Activated naive CD8-positive, alpha-beta T cell treated with anti-CD3 and anti-CD28 coated beads, Interleukin-2, amount 50 U/mL, for 16 hours (primary cell): ENCODE results near the gene TPRA1.
"Not testable (repeated sequence)": the region's sequence is repeated elsewhere in the genome, so short reads cannot be mapped to it uniquely, and the experiment has no call there.

Experiments
- DNase-seq: peaks from one replicate; pipeline ENCODE4 v3.0.0-alpha.2; 2020; ENCODE audit warnings: low read depth, low spot score

TPRA1 gene

GRCh38 chr3:127616836-127617605, 26.5 kb upstream of the TPRA1 start:
- no peak for DNase-seq

GRCh38 chr3:127615631-127616305, 25.2 kb upstream of the TPRA1 start:
- no peak for DNase-seq

- DNase-seq, result no peak
Observed at GRCh38 chr3:127614928-127615589, 24.5 kb upstream of the TPRA1 start.

- no peak for DNase-seq
Observed at GRCh38 chr3:127613406-127613805, 22.9 kb upstream of the TPRA1 start.

GRCh38 chr3:127612966-127613365, 22.4 kb upstream of the TPRA1 start:
- DNase-seq, result no peak

- no peak for DNase-seq
Observed at GRCh38 chr3:127611251-127611650, 20.7 kb upstream of the TPRA1 start.

- DNase-seq, result no peak
Observed at GRCh38 chr3:127610105-127610504, 19.6 kb upstream of the TPRA1 start.

GRCh38 chr3:127608362-127608718, 17.8 kb upstream of the TPRA1 start:
- DNase-seq, result no peak

GRCh38 chr3:127607675-127608361, 17.3 kb upstream of the TPRA1 start:
- no peak for DNase-seq

- DNase-seq, result no peak
Observed at GRCh38 chr3:127606981-127607595, 16.6 kb upstream of the TPRA1 start.

GRCh38 chr3:127606086-127606805, 15.7 kb upstream of the TPRA1 start:
- no peak for DNase-seq

GRCh38 chr3:127605547-127605946, 15.0 kb upstream of the TPRA1 start:
- not testable (repeated sequence) for DNase-seq

- DNase-seq, result no peak
Observed at GRCh38 chr3:127604546-127605165, 14.1 kb upstream of the TPRA1 start.

- DNase-seq, result no peak
Observed at GRCh38 chr3:127604035-127604434, 13.5 kb upstream of the TPRA1 start.

GRCh38 chr3:127600749-127601456, 10.4 kb upstream of the TPRA1 start:
- no peak for DNase-seq

GRCh38 chr3:127598841-127599570, 8.5 kb upstream of the TPRA1 start:
- DNase-seq, result no peak

- no peak for DNase-seq
Observed at GRCh38 chr3:127597020-127597771, 6.7 kb upstream of the TPRA1 start.

GRCh38 chr3:127595303-127595702, 4.8 kb upstream of the TPRA1 start:
- no peak for DNase-seq

GRCh38 chr3:127593178-127593577, 2.6 kb upstream of the TPRA1 start:
- DNase-seq, result no peak
